ENCODE data around the gene DTNB. TPM values are rescaled to one million over a fixed set of nuclear protein-coding genes. Genes with fewer than 3 reads are reported as not detected.

The DTNB gene
- total and polyA plus RNA-seq, 10 of the 15 experiments (the other 5 are each of a cell fraction or from before 2014, with no cell fraction given) = 4.5 to 30.6 (median 11.9) TPM

DNA sequence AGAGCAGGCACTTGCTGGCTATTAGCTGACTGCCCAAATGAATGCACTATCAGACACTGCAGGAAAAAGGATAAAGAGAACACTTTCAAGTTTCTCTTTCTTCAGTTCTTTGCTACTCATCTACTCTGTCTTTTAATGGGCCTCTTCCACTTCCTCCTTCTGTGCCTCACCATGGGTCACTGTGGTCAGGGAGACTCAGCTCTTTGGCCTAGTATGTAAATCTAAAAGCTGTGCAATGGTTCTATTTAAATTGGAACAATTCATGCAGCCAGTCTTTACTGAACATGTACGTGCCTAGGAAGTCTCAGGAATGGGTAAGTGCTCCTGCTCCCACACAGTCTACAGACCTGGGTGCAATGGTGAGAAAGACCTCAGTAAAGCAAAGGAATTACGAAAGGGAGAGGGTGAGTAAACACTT lies 252.5 kb downstream of the DTNB start (continued):
- TF ChIP-seq, protein P1, sequence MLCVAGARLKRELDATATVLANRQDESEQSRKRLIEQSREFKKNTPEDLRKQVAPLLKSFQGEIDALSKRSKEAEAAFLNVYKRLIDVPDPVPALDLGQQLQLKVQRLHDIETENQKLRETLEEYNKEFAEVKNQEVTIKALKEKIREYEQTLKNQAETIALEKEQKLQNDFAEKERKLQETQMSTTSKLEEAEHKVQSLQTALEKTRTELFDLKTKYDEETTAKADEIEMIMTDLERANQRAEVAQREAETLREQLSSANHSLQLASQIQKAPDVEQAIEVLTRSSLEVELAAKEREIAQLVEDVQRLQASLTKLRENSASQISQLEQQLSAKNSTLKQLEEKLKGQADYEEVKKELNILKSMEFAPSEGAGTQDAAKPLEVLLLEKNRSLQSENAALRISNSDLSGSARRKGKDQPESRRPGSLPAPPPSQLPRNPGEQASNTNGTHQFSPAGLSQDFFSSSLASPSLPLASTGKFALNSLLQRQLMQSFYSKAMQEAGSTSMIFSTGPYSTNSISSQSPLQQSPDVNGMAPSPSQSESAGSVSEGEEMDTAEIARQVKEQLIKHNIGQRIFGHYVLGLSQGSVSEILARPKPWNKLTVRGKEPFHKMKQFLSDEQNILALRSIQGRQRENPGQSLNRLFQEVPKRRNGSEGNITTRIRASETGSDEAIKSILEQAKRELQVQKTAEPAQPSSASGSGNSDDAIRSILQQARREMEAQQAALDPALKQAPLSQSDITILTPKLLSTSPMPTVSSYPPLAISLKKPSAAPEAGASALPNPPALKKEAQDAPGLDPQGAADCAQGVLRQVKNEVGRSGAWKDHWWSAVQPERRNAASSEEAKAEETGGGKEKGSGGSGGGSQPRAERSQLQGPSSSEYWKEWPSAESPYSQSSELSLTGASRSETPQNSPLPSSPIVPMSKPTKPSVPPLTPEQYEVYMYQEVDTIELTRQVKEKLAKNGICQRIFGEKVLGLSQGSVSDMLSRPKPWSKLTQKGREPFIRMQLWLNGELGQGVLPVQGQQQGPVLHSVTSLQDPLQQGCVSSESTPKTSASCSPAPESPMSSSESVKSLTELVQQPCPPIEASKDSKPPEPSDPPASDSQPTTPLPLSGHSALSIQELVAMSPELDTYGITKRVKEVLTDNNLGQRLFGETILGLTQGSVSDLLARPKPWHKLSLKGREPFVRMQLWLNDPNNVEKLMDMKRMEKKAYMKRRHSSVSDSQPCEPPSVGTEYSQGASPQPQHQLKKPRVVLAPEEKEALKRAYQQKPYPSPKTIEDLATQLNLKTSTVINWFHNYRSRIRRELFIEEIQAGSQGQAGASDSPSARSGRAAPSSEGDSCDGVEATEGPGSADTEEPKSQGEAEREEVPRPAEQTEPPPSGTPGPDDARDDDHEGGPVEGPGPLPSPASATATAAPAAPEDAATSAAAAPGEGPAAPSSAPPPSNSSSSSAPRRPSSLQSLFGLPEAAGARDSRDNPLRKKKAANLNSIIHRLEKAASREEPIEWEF (IDR thresholded peaks at IDR 0.05; ENCODE audit: insufficient replicate concordance, low read depth, low read length) = no peak
- TF ChIP-seq, protein P2, sequence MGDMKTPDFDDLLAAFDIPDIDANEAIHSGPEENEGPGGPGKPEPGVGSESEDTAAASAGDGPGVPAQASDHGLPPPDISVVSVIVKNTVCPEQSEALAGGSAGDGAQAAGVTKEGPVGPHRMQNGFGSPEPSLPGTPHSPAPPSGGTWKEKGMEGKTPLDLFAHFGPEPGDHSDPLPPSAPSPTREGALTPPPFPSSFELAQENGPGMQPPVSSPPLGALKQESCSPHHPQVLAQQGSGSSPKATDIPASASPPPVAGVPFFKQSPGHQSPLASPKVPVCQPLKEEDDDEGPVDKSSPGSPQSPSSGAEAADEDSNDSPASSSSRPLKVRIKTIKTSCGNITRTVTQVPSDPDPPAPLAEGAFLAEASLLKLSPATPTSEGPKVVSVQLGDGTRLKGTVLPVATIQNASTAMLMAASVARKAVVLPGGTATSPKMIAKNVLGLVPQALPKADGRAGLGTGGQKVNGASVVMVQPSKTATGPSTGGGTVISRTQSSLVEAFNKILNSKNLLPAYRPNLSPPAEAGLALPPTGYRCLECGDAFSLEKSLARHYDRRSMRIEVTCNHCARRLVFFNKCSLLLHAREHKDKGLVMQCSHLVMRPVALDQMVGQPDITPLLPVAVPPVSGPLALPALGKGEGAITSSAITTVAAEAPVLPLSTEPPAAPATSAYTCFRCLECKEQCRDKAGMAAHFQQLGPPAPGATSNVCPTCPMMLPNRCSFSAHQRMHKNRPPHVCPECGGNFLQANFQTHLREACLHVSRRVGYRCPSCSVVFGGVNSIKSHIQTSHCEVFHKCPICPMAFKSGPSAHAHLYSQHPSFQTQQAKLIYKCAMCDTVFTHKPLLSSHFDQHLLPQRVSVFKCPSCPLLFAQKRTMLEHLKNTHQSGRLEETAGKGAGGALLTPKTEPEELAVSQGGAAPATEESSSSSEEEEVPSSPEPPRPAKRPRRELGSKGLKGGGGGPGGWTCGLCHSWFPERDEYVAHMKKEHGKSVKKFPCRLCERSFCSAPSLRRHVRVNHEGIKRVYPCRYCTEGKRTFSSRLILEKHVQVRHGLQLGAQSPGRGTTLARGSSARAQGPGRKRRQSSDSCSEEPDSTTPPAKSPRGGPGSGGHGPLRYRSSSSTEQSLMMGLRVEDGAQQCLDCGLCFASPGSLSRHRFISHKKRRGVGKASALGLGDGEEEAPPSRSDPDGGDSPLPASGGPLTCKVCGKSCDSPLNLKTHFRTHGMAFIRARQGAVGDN (IDR thresholded peaks at IDR 0.05) = peak; percentile 66
- TF ChIP-seq BACH1 (IDR thresholded peaks at IDR 0.05; ENCODE audit: borderline replicate concordance) (0 out of 2 replicates have a peak, but pooled peaks have one; percentile 18), CREM (IDR thresholded peaks at IDR 0.05; ENCODE audit: low read depth) (peak; percentile 69; the same call in 1 of the 2 replicates), EZH2 (IDR thresholded peaks at IDR 0.05; ENCODE audit: borderline replicate concordance, control insufficient read depth, low read depth, low read length) (no peak), MEF2A (IDR thresholded peaks at IDR 0.05; ENCODE audit: insufficient read depth, low read depth, low read length) (peak; percentile 84), HDAC6 (IDR thresholded peaks at IDR 0.05; ENCODE audit: unreplicated experiment) (no peak), ESRRA (IDR thresholded peaks at IDR 0.05; ENCODE audit: low read length) (no peak), IKZF1 (conservative IDR thresholded peaks at IDR 0.05) (peak; percentile 85)
- TF ChIP-seq, protein P3, sequence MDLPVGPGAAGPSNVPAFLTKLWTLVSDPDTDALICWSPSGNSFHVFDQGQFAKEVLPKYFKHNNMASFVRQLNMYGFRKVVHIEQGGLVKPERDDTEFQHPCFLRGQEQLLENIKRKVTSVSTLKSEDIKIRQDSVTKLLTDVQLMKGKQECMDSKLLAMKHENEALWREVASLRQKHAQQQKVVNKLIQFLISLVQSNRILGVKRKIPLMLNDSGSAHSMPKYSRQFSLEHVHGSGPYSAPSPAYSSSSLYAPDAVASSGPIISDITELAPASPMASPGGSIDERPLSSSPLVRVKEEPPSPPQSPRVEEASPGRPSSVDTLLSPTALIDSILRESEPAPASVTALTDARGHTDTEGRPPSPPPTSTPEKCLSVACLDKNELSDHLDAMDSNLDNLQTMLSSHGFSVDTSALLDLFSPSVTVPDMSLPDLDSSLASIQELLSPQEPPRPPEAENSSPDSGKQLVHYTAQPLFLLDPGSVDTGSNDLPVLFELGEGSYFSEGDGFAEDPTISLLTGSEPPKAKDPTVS (IDR thresholded peaks at IDR 0.05; ENCODE audit: low read depth, low read length) = no peak
- TF ChIP-seq, protein P4, sequence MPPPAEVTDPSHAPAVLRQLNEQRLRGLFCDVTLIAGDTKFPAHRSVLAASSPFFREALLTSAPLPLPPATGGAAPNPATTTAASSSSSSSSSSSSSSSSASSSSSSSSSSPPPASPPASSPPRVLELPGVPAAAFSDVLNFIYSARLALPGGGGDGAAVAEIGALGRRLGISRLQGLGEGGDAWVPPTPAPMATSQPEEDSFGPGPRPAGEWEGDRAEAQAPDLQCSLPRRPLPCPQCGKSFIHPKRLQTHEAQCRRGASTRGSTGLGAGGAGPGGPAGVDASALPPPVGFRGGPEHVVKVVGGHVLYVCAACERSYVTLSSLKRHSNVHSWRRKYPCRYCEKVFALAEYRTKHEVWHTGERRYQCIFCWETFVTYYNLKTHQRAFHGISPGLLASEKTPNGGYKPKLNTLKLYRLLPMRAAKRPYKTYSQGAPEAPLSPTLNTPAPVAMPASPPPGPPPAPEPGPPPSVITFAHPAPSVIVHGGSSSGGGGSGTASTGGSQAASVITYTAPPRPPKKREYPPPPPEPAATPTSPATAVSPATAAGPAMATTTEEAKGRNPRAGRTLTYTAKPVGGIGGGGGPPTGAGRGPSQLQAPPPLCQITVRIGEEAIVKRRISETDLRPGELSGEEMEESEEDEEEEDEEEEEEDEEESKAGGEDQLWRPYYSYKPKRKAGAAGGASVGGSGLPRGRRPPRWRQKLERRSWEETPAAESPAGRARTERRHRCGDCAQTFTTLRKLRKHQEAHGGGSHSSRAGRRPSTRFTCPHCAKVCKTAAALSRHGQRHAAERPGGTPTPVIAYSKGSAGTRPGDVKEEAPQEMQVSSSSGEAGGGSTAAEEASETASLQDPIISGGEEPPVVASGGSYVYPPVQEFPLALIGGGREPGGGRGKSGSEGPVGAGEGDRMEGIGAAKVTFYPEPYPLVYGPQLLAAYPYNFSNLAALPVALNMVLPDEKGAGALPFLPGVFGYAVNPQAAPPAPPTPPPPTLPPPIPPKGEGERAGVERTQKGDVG (CRISPR knock-in tag; IDR thresholded peaks at IDR 0.05) = no peak
- TF ChIP-seq, protein P5, sequence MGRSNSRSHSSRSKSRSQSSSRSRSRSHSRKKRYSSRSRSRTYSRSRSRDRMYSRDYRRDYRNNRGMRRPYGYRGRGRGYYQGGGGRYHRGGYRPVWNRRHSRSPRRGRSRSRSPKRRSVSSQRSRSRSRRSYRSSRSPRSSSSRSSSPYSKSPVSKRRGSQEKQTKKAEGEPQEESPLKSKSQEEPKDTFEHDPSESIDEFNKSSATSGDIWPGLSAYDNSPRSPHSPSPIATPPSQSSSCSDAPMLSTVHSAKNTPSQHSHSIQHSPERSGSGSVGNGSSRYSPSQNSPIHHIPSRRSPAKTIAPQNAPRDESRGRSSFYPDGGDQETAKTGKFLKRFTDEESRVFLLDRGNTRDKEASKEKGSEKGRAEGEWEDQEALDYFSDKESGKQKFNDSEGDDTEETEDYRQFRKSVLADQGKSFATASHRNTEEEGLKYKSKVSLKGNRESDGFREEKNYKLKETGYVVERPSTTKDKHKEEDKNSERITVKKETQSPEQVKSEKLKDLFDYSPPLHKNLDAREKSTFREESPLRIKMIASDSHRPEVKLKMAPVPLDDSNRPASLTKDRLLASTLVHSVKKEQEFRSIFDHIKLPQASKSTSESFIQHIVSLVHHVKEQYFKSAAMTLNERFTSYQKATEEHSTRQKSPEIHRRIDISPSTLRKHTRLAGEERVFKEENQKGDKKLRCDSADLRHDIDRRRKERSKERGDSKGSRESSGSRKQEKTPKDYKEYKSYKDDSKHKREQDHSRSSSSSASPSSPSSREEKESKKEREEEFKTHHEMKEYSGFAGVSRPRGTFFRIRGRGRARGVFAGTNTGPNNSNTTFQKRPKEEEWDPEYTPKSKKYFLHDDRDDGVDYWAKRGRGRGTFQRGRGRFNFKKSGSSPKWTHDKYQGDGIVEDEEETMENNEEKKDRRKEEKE (IDR thresholded peaks at IDR 0.05) = no peak

Data from GM12878 (cell line).